SK-N-SH (cell line): ENCODE measurements around the gene FUT9. TPM values are rescaled to one million over a fixed set of nuclear protein-coding genes. Genes with fewer than 3 reads are reported as not detected.

ENCODE experiments used
- CTCF ChIA-PET: fragments of 300-600, 350-600 bp; formaldehyde crosslinking; extraction: SDS; loops from one replicate; lab custom pipeline; 2021; lab: Yijun Ruan, JAX
- POLR2A ChIA-PET: fragments of 350-600 bp; sonication (Branson Sonifier 250); formaldehyde crosslinking; extraction: SDS; loops from one replicate; lab custom pipeline; 2020; ENCODE audit warnings: antibody characterized with exemption, inconsistent platforms; lab: Yijun Ruan, JAX
- DNase-seq: peaks from one replicate; pipeline ENCODE4 v3.0.0; 2012
- H2AFZ ChIP-seq: fragments of 200-600 bp; sonication (generic); 2 replicates; pipeline ENCODE4 v1.8.1; 2016; ENCODE audit warnings: antibody characterized with exemption, mild to moderate bottlenecking, low read depth
- H3F3A ChIP-seq: fragments of 200-600 bp; sonication (generic); replicated peaks from 2 replicates; pipeline ENCODE3; 2016; ENCODE audit warnings: antibody characterized with exemption, mild to moderate bottlenecking; ENCODE audit not compliant: insufficient read depth
- H3K27ac ChIP-seq, 2 experiments: fragments of 200-500 bp in 1 of 2; fragments of 200-600 bp in 1 of 2; sonication (Bioruptor generic) in 1 of 2; sonication (generic), shearing (Covaris generic) in 1 of 2; 2 replicates each; pipeline versions ENCODE4 v1.5.1 to v1.6.1; 2014 to 2016; ENCODE audit warnings: low read depth in 2 of 2, inconsistent platforms in 1 of 2, low read length in 1 of 2, mild to moderate bottlenecking in 1 of 2, mixed read lengths in 1 of 2
- H3K27me3 ChIP-seq: fragments of 200-600 bp; sonication (generic), shearing (Covaris generic); 2 replicates; pipeline ENCODE4 v1.6.1; 2016; ENCODE audit warnings: mixed run types; ENCODE audit not compliant: insufficient read depth
- H3K36me3 ChIP-seq, 2 experiments: fragments of 200-500 bp in 1 of 2; fragments of 200-600 bp in 1 of 2; sonication (Bioruptor generic) in 1 of 2; sonication (generic) in 1 of 2; replicated peaks in 1 of 2; 2 replicates each; pipeline versions ENCODE3 to v1.5.1; 2014 to 2016; ENCODE audit warnings: low read length in 1 of 2, mild to moderate bottlenecking in 1 of 2; ENCODE audit not compliant: insufficient read depth in 2 of 2, control insufficient read depth in 1 of 2
- H3K4me1 ChIP-seq, 2 experiments: fragments of 200-500 bp in 1 of 2; fragments of 200-600 bp in 1 of 2; sonication (Bioruptor generic) in 1 of 2; sonication (generic), shearing (Covaris generic) in 1 of 2; 2 replicates each; pipeline versions ENCODE4 v1.5.1 to v1.6.1; 2014 to 2016; ENCODE audit warnings: low read depth in 1 of 2, low read length in 1 of 2, mixed run types in 1 of 2; ENCODE audit not compliant: insufficient read depth in 2 of 2, control insufficient read depth in 1 of 2
- H3K4me2 ChIP-seq: fragments of 200-600 bp; sonication (generic), shearing (Covaris generic); 2 replicates; pipeline ENCODE4 v1.6.1; 2017; ENCODE audit warnings: mixed run types
- H3K4me3 ChIP-seq, 2 experiments: fragments of 200-500 bp in 1 of 2; fragments of 200-600 bp in 1 of 2; sonication (Bioruptor generic) in 1 of 2; sonication (generic), shearing (Covaris generic) in 1 of 2; 2 replicates each; pipeline versions ENCODE4 v1.5.1 to v1.8.1; 2014 to 2016; ENCODE audit warnings: low read depth in 2 of 2, inconsistent platforms in 1 of 2, low read length in 1 of 2, mild to moderate bottlenecking in 1 of 2, mixed read lengths in 1 of 2, moderate library complexity in 1 of 2
- H3K79me2 ChIP-seq: fragments of 200-600 bp; sonication (generic); 2 replicates; pipeline ENCODE4 v1.8.1; 2017; ENCODE audit warnings: mild to moderate bottlenecking; ENCODE audit not compliant: insufficient read depth
- H3K9ac ChIP-seq: fragments of 200-600 bp; sonication (generic); 2 replicates; pipeline ENCODE4 v1.6.1; 2017; ENCODE audit warnings: mixed run types
- H3K9me2 ChIP-seq: fragments of 200-600 bp; sonication (generic); 2 replicates; pipeline ENCODE4 v1.6.1; 2017; ENCODE audit warnings: mixed run types
- H3K9me3 ChIP-seq: fragments of 200-600 bp; sonication (generic); 2 replicates; pipeline ENCODE4 v1.6.1; 2017; ENCODE audit warnings: mixed run types, mild to moderate bottlenecking, moderate library complexity
- H4K20me1 ChIP-seq: fragments of 200-600 bp; sonication (generic); 2 replicates; pipeline ENCODE4 v1.6.1; 2017; ENCODE audit warnings: mild to moderate bottlenecking, mixed run types; ENCODE audit not compliant: insufficient read depth
- EP300 ChIP-seq, 2 experiments: IDR thresholded peaks; 2 replicates each; pipeline versions ENCODE4 v1.4.0 to v1.6.1; 2012; ENCODE audit warnings: borderline replicate concordance in 1 of 2, low read depth in 1 of 2, low read length in 1 of 2
- FOSL2 ChIP-seq: IDR thresholded peaks from 2 replicates; pipeline ENCODE4 v1.4.0; 2012; ENCODE audit warnings: low read depth, mild to moderate bottlenecking, moderate library complexity, borderline replicate concordance
- GATA2 ChIP-seq: sonication (generic); formaldehyde crosslinking; IDR thresholded peaks from 2 replicates; pipeline ENCODE4 v1.5.0; 2020; ENCODE audit warnings: mild to moderate bottlenecking, missing genetic modification reagents
- MXI1 ChIP-seq: IDR thresholded peaks from 2 replicates; pipeline ENCODE4 v1.6.1; 2012; ENCODE audit warnings: mild to moderate bottlenecking, low read depth, low read length, improper control_type of control experiment
- POLR2AphosphoS5 ChIP-seq: IDR thresholded peaks from 2 replicates; pipeline ENCODE4 v1.6.1; 2012; ENCODE audit warnings: low read depth, low read length
- RXRA ChIP-seq: IDR thresholded peaks from 2 replicates; pipeline ENCODE4 v1.4.0; 2012; ENCODE audit warnings: low read depth, mild to moderate bottlenecking, borderline replicate concordance
- SIN3A ChIP-seq: IDR thresholded peaks from 2 replicates; pipeline ENCODE4 v1.6.1; 2012; ENCODE audit warnings: low read depth, mild to moderate bottlenecking, low read length, moderate library complexity, borderline replicate concordance
- TAF1 ChIP-seq: IDR thresholded peaks from 2 replicates; pipeline ENCODE4 v1.6.1; 2012; ENCODE audit warnings: low read depth, mild to moderate bottlenecking, low read length, moderate library complexity, borderline replicate concordance
- YY1 ChIP-seq: IDR thresholded peaks from 2 replicates; pipeline ENCODE4 v1.4.0; 2012; ENCODE audit warnings: low read depth, mild to moderate bottlenecking
- WGBS: methylation state at CpG from one replicate; pipeline ENCODE4 v1.1.6; 2017; ENCODE audit warnings: low lambda C conversion rate; 5-methylcytosine and 5-hydroxymethylcytosine counted together
- polyA plus RNA-seq, 3 experiments: library from polyadenylated mRNA; depleted of rRNA; stranded (reverse); fragments of >200 nt; gene quantifications; 2 replicates each; pipeline ENCODE4 v1.2.3, GENCODE V29; 2012
- TF ChIP-seq, protein P1 (sequence below): IDR thresholded peaks from 2 replicates; pipeline ENCODE4 v1.4.0; 2012; ENCODE audit warnings: low read depth, borderline replicate concordance
- TF ChIP-seq, protein P2 (sequence below): fragments of 200-600 bp; sonication (generic); IDR thresholded peaks from 2 replicates; pipeline ENCODE4 v1.6.1; 2017; ENCODE audit warnings: antibody characterized with exemption, mild to moderate bottlenecking, moderate library complexity
- TF ChIP-seq, protein P3 (sequence below): IDR thresholded peaks from 2 replicates; pipeline ENCODE4 v1.4.0; 2012; ENCODE audit warnings: low read depth
- TF ChIP-seq, protein P4 (sequence below): fragments of 150-350 bp; IDR thresholded peaks from 2 replicates; pipeline ENCODE4 v1.6.1; 2016; ENCODE audit warnings: mild to moderate bottlenecking, low read depth, low read length
- TF ChIP-seq, protein P5 (sequence below): fragments of 150-350 bp; IDR thresholded peaks from 2 replicates; pipeline ENCODE4 v1.6.1; 2017; ENCODE audit warnings: antibody characterized with exemption, low read length, low read depth, borderline replicate concordance
- TF ChIP-seq, protein P6 (sequence below): IDR thresholded peaks from 2 replicates; pipeline ENCODE4; 2012

FUT9 gene
- polyA plus RNA-seq, 1 of the 3 experiments (the other 2 are of a cell fraction): under 0.01 TPM

DNA sequence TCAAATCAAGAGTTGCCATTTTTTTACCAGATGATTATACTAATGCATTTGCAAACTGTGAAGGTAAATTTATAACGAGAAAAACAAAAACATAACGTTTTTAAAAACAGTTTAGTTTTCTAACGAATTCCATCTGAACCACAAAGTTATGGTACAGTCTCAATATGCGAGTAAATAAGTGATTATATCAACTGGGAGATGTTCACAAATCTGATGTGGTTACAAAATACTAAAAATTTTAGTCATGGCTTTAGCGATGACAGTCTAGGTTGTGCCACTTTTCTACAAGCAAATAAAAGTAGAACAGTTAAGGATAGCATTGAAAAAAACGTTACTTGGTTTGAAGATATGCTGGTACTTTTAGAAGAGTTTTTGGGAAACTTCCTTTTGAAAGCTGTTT lies 186.8 kb downstream of the FUT9 start:
- Histone ChIP-seq H3K4me2 (no peak overlapping the region), H3K36me3 (no peaks in the 10 kb centered on the region), H3F3A (no peaks in the 10 kb centered on the region), H4K20me1 (no peaks in the 10 kb centered on the region), H3K79me2 (no peaks in the 10 kb centered on the region), H3K9me2 (no peaks in the 10 kb centered on the region), H3K9ac (no peak overlapping the region), H2AFZ (no peak overlapping the region), H3K4me1 (no peaks in the 10 kb centered on the region), H3K27me3 (no peaks in the 10 kb centered on the region), H3K9me3 (no peaks in the 10 kb centered on the region), H3K27ac (no peak overlapping the region), H3K4me3 (no peak overlapping the region)
- TF ChIP-seq, protein P1, sequence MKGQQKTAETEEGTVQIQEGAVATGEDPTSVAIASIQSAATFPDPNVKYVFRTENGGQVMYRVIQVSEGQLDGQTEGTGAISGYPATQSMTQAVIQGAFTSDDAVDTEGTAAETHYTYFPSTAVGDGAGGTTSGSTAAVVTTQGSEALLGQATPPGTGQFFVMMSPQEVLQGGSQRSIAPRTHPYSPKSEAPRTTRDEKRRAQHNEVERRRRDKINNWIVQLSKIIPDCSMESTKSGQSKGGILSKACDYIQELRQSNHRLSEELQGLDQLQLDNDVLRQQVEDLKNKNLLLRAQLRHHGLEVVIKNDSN: no peak
- TF ChIP-seq FOSL2 (no peak), GATA2 (CRISPR knock-in tag) (no peak), POLR2AphosphoS5 (no peak), TAF1 (no peak), MXI1 (no peak), YY1 (no peak), SIN3A (no peak), EP300 (IDR thresholded peaks at IDR 0.05; ENCODE audit: borderline replicate concordance in 1 of 2, low read depth in 1 of 2, low read length in 1 of 2) (no peak), RXRA (no peak)
- TF ChIP-seq, protein P2, sequence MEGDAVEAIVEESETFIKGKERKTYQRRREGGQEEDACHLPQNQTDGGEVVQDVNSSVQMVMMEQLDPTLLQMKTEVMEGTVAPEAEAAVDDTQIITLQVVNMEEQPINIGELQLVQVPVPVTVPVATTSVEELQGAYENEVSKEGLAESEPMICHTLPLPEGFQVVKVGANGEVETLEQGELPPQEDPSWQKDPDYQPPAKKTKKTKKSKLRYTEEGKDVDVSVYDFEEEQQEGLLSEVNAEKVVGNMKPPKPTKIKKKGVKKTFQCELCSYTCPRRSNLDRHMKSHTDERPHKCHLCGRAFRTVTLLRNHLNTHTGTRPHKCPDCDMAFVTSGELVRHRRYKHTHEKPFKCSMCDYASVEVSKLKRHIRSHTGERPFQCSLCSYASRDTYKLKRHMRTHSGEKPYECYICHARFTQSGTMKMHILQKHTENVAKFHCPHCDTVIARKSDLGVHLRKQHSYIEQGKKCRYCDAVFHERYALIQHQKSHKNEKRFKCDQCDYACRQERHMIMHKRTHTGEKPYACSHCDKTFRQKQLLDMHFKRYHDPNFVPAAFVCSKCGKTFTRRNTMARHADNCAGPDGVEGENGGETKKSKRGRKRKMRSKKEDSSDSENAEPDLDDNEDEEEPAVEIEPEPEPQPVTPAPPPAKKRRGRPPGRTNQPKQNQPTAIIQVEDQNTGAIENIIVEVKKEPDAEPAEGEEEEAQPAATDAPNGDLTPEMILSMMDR: no peak
- TF ChIP-seq, protein P3, sequence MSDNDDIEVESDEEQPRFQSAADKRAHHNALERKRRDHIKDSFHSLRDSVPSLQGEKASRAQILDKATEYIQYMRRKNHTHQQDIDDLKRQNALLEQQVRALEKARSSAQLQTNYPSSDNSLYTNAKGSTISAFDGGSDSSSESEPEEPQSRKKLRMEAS: no peak
- TF ChIP-seq, protein P4, sequence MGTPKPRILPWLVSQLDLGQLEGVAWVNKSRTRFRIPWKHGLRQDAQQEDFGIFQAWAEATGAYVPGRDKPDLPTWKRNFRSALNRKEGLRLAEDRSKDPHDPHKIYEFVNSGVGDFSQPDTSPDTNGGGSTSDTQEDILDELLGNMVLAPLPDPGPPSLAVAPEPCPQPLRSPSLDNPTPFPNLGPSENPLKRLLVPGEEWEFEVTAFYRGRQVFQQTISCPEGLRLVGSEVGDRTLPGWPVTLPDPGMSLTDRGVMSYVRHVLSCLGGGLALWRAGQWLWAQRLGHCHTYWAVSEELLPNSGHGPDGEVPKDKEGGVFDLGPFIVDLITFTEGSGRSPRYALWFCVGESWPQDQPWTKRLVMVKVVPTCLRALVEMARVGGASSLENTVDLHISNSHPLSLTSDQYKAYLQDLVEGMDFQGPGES: no peak
- TF ChIP-seq, protein P5, sequence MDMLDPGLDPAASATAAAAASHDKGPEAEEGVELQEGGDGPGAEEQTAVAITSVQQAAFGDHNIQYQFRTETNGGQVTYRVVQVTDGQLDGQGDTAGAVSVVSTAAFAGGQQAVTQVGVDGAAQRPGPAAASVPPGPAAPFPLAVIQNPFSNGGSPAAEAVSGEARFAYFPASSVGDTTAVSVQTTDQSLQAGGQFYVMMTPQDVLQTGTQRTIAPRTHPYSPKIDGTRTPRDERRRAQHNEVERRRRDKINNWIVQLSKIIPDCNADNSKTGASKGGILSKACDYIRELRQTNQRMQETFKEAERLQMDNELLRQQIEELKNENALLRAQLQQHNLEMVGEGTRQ: no peak
- TF ChIP-seq, protein P6, sequence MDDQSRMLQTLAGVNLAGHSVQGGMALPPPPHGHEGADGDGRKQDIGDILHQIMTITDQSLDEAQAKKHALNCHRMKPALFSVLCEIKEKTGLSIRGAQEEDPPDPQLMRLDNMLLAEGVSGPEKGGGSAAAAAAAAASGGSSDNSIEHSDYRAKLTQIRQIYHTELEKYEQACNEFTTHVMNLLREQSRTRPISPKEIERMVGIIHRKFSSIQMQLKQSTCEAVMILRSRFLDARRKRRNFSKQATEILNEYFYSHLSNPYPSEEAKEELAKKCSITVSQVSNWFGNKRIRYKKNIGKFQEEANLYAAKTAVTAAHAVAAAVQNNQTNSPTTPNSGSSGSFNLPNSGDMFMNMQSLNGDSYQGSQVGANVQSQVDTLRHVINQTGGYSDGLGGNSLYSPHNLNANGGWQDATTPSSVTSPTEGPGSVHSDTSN: no peak
- 27% methylated on average over 6 of the region's 6 CpGs for WGBS
- ChIA-PET POLR2A (no interaction called here), CTCF (no interaction called here)
- DNase-seq: no peak
